HG03432 (cell line): ENCODE results near the gene CREG2.

Experiments
- ATAC-seq: cut with Tn5 transposase; IDR thresholded peaks from one replicate; pipeline ENCODE4 v1.9.1; 2021; ENCODE audit warnings: mild to moderate bottlenecking, moderate library complexity; ENCODE audit not compliant: unreplicated experiment

The CREG2 gene

DNA sequence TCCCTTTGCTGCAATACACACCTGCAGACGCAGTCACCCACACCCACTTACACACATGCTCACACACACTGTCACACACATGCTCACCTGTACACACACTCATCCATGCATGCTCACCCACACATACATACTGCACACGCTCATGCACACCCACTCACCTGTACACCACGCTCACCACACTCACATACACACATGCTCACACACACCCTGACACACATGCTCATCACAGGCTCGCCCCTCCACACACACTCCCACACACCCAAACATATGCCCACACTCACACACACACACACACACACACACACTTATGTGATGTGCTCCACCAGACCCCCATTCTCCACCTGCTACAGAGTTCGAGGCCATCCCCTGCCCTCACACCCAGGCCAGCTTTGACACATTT is 22.8 kb upstream of the CREG2 start:
- no peak for ATAC-seq

GRCh38 chr2:101409699-101410098 is 22.4 kb upstream of the CREG2 start:
- ATAC-seq: no peak

DNA sequence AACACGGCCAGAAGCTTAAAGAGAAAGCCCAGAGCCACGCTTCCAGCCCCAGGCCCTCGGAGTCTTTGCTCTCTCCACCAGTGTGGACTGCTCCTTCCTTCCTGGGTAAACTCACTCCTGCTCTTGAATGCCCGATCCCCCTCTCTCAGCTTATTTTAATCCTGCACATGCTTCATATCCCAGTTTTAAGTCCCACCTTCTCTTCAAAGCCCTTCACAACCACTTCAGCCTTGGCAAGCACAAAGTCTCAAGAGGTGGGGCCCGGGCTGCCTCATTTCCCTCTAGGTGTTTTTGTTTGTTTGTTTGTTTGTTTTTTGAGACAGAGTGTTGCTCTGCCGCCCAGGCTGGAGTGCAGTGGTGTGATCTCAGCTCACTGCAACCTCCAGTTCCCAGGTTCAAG is 21.6 kb upstream of the CREG2 start:
- ATAC-seq: no peak

GRCh38 chr2:101405351-101405899 is 18.1 kb upstream of the CREG2 start:
- ATAC-seq: no peak

GRCh38 chr2:101403745-101404144 is 16.4 kb upstream of the CREG2 start:
- ATAC-seq: no peak

DNA sequence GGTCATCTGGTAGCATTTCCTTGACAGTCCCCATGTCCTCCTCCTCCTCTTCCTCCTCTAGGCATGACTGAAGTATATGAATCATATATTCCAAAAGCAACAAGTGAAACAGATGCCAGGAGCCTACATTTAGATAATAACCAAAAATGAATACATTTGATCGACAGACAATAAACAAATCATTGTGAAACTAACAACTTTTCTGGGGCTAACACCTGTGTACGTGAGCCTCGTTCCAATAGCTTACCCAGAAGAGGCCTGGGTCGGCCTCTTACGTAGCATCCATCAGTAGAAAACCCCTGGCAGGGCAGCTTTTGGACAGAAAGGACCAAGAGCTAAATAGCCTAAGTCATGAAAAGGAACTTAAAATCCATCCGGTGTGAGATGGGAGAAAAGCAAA is 15.3 kb upstream of the CREG2 start:
- ATAC-seq: no peak

DNA sequence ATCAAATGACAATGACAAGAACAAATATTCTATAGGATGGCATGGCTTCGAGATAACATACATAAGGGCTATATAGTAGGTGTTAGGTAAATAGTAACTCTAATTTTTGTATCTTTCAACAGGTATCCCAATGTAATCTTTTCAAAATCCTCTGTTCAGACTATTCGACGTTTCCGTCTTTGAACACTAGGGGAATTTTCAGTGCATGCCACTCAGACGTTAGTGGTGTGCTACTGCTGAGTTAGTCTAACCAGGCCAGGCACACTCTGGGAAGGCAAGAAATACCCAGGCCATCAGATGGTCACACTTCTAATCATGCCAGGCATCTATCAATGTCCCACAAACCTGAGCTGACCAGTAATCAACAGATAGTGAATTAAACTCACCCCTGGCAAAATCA is 14.6 kb upstream of the CREG2 start:
- no peak for ATAC-seq

DNA sequence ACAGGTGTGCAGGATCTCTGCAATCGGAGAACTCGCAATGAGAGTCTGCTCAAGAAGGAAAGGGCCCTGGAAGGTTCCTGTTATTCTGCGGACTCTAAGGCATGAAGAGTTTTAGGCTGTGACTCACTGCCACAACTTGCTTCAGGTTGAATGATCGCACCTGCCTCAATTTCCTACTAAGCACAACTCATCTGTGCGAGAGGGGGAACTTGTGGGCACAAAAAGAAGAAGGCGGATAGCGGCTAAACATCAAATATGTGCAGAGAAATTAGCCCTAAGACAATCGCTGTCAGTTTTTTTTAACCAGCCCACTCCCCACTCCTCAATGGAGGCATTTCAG is 14.0 kb upstream of the CREG2 start:
- ATAC-seq: no peak

GRCh38 chr2:101400506-101401325 is 13.4 kb upstream of the CREG2 start:
- no peak for ATAC-seq

- ATAC-seq: no peak
Measured at GRCh38 chr2:101400048-101400447, 12.7 kb upstream of the CREG2 start.

GRCh38 chr2:101399021-101399799 is 11.9 kb upstream of the CREG2 start:
- ATAC-seq: no peak

DNA sequence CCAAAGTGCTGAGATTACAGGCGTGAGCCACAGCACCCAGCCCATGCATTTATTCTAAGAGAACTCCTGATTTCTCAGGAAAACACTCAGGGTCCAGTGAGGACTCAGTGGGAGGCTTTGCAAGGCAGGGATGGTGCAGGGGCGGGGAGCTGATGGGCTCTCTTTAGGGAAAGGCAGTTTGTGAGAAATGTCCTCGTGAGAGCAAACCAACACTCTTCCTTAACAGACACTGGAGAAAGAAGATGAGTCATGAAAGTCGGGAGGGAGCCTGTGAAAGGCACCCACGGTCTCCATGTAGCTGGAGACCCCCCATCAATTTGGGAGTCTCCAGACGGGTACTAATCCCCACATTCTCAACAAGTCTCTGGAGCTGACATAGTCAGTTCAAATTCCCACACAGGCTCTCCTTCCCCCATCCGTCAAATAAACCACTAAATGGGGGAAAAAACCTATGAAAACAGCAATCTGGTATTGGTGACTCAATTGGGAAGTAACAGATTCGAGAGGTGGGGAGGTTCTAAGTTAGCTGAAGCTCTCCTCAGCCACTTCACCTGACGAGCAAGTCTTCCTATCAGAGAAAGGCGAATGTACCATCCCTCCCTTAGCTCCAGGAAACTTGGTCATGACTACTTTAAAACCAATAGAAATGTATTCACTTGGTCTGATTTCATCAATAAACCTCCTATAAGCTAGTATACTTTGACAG is 11.0 kb upstream of the CREG2 start:
- ATAC-seq: no peak

DNA sequence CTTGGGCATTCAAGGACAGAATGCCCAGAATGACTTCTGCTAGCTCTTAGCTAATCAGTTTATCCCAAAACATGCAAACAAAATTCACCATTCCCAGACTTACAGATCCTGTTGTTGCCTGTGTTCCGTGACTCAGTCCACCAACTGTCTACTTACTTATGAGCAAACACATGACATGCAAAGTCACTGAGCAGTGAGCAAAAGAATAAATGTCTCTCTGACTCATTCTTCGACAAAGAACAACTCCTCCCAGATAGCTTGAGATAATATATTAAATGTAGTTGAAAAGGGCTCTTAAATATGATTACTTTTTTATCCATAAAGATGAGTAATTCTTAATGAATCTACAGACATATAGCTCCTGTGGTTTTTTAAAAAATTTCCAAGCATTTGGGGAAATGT is 9.0 kb upstream of the CREG2 start:
- ATAC-seq: no peak

GRCh38 chr2:101395545-101396315 is 8.4 kb upstream of the CREG2 start:
- no peak for ATAC-seq

DNA sequence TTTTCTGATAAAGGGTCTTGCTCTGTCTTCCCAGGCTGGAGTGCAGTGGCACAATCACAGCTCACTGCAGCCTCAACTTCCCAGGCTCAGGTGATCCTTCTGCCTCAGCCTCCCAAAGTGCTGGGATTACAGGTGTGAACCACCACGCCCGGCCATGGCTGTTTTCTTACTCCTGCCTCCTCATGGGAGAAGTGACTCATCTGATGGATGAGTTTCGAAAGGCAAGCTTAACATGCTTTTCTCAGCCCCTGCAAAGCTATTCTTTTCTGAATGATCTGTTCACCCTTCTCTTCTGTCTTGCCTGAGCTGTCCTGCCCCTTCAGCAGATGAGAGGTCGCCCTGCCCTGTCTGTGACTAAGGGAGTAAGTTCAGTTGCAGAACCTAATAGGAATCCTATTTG is 929 bp upstream of the CREG2 start:
- ATAC-seq: no peak

DNA sequence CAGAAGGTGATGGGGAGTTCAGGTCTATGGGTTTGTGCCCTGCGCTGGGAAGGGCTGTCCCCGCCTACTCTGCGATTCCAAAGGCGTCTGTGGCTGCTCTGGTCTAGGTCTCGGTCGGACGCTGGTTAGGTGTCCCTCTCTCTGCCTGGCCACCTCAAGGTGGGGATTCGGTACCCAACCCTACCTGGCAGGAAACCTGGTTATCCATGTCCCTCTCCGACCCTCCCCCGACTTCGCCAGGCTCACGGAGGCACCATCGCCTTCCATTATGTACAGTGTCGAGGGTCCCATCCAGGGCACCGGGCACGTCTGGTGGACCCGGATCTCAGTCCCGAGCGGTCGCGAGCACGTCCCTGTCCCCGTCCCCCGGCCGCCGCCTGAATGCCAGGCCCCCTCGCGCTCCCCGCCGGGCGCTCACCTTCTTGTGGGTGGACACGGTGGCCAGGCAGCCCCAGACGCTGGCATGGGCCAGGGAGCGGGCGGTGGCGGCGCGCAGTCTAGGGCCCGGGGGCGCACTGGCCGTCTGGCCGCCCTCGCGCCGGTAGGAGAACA is 628 bp downstream of the CREG2 start:
- ATAC-seq: no peak

GRCh38 chr2:101383016-101383541 is 4.2 kb downstream of the CREG2 start:
- no peak for ATAC-seq

DNA sequence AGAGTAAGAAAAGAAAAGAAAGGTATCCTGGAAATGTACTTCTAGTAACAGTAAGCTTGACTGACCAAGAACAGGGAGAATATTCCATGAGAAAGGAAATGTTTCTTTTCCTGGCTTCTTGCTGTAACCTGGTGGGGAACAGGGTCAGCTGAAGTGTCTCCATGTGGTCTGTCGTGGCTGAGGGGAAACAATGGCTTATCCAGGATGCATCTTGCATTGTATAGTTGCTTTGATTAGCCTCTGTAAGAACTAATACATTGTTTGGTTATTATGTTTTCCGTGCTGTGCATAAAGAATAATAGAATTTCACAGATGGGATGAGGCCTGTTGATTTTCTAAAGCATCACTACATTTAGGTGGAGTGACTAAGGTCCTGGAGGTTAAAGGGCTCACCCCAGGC is 4.9 kb downstream of the CREG2 start:
- ATAC-seq: no peak

DNA sequence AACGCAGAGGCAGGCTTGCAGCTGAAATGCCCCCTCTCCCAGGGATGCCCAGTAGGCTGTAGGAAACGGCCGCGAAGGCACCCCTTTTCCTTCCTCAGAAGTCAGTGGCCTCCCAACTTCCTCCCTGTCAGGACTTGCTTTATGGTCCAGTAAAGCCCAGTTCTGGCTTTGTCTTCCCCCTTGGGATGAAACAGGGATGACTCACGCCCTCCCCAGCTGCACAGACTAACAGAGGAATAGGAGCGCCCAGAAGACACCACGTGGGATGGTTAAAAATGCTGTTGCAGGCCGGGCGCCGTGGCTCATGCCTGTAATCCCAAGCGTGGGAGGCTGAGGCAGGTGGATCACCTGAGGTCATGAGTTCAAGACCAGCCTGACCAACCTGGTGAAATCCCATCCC is 6.9 kb downstream of the CREG2 start:
- ATAC-seq: no peak

GRCh38 chr2:101379091-101379490 is 8.2 kb downstream of the CREG2 start:
- ATAC-seq: no peak
